ENCODE results near the gene SLCO4A1.
A peak's percentile ranks its signal among the peaks of the same experiment; 100 is the strongest.
"Not testable (repeated sequence)": the region's sequence is repeated elsewhere in the genome, so short reads cannot be mapped to it uniquely, and the experiment has no call there.

SLCO4A1 gene

DNA sequence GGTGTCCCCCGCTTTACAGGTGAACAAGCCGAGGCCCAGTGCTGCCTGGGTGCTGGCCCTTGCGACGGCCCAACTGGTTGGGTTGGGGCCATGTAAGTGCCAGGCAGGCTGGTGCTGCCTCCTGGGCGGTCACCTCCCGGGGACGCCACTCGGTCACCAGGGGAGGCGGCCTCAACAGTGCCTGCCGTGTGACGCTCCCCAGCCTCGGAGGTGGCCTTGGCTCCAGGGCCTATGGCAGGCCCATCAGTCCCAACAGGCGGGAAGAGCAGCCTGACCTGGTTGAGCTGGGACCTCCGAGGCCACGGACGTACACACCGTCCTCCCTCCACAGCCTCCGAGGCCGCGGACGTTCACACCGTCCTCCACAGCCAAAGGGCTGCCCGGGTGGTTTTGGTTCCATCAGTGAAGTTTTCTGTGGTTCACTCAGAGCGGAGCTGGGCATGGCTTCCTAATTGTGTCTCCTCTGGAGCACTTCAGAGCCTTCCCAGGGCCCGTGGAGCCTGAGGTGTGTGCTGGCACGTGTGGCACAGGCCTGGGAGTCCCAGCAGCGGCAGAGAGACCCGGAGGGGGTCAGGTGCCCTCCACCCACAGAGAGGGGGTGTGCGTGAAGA is 19.3 kb upstream of the SLCO4A1 start:
- no peak for DNase-seq (ENCODE audit: extremely low read depth, low read depth)
- TF ChIP-seq CTCF (IDR thresholded peaks at IDR 0.05; ENCODE audit: low read depth, low read length, missing control alignments): no peak
- H3K4me3 ChIP-seq (replicated peaks; ENCODE audit: low read depth, low read length): no peak overlapping the region

GRCh38 chr20:62623488-62624324 is 18.6 kb upstream of the SLCO4A1 start:
- no peak for TF ChIP-seq CTCF (IDR thresholded peaks at IDR 0.05; ENCODE audit: low read depth, low read length, missing control alignments)
- 0 out of 2 replicates have a peak overlapping the region, but pooled peaks have one; percentile 2 for H3K4me3 ChIP-seq (replicated peaks; ENCODE audit: low read depth, low read length)
- peak; percentile 94 for DNase-seq (ENCODE audit: extremely low read depth, low read depth)

- DNase-seq (ENCODE audit: extremely low read depth, low read depth): no peak
Observed at GRCh38 chr20:62624325-62624690, 18.0 kb upstream of the SLCO4A1 start.

DNA sequence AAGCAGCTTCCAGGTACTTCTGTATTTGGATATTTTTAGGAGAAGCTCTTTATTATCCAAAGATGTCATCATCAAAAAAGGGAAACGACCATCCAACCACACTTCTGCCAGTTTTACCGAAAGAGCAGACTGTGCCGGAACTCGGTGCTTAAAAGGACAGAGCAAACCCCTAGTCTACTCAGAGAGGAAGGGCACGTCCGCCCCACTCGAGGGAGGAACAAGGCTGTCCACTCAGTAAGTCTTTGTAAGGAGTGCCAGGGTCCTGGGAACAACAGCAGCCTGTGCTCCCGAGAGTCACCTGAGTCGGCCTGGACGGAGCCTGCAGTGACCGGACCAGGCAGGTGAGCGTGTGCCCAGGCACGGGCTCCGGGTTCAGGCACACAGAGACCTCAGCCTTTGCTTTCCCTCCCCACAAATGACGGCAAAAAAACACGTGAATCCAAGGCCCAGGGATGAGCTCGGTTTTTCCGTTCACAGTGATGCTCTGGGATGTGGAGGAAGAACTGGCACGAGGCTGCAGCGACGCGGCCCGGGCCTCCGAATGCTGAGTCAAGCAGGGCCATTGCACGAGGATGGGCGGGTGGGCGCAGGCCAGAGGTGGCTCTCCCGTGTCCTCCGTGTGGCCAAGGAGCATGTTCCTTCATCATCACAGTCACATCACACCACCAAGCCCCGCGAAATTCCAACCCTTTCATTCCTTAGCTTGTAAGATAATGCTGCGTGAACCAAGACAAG is 17.4 kb upstream of the SLCO4A1 start:
- DNase-seq (ENCODE audit: extremely low read depth, low read depth): no peak
- H3K4me3 ChIP-seq (replicated peaks; ENCODE audit: low read depth, low read length): no peak overlapping the region
- TF ChIP-seq CTCF (IDR thresholded peaks at IDR 0.05; ENCODE audit: low read depth, low read length, missing control alignments): no peak

More at GRCh38 chr20:62624325-62624690, 18.0 kb upstream of the SLCO4A1 start:
- TF ChIP-seq CTCF (IDR thresholded peaks at IDR 0.05; ENCODE audit: low read depth, low read length, missing control alignments): no peak
- H3K4me3 ChIP-seq (replicated peaks; ENCODE audit: low read depth, low read length): no peak overlapping the region

DNA sequence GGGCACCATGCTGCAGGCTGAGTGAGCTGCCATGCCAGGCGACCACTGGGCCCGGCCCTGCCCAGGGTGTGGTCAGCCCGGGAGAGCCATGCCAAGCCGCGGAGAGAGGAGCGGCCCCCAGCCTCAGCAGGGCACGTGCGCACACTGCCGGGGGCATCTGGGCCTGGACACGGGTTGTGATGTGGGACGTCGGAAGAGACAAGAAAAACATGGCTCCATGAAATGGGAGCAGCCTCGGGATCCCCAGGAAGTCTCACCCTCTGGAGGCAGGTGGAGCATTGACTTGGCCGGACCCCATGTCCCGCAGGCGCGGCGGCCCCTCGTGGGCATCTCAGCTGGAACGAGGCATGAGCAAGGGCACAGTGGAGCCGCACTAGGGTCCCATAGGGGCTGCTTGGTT is 16.8 kb upstream of the SLCO4A1 start:
- no peak overlapping the region for H3K4me3 ChIP-seq (replicated peaks; ENCODE audit: low read depth, low read length)
- no peak for DNase-seq (ENCODE audit: extremely low read depth, low read depth)
- no peak for TF ChIP-seq CTCF (IDR thresholded peaks at IDR 0.05; ENCODE audit: low read depth, low read length, missing control alignments)

DNA sequence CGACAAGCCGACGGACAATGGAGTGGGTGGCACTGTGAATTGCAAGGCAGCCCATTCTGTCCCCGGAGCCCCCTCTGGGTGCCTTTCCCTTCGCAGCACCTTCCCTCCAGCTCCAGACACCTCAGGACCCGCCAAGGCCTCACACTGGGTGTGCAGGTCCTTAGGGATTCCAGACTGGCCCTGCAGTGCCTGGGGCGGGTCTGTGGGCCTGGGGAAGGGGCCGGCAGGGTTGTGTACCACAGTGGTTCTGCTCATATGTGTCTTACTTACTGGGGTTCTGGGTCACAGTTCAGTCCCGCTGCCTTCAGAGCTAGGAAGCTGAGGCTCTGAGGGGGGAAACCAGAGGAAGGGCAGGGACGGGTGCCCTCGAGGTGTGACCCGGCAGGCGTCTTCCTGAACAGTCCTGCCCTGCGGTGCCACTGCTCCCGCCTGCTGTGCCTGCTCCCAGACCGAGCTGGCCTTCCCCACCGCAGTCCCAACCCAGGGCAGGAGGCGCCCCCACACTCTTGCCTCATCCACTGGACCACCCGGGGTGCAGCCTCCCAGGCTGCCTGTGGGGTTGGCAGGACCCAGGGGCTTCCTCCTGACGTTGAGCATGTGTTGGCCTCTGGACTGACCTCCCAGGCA is 16.3 kb upstream of the SLCO4A1 start:
- no peak for TF ChIP-seq CTCF (IDR thresholded peaks at IDR 0.05; ENCODE audit: low read depth, low read length, missing control alignments)
- no peak for DNase-seq (ENCODE audit: extremely low read depth, low read depth)
- no peak overlapping the region for H3K4me3 ChIP-seq (replicated peaks; ENCODE audit: low read depth, low read length)

DNA sequence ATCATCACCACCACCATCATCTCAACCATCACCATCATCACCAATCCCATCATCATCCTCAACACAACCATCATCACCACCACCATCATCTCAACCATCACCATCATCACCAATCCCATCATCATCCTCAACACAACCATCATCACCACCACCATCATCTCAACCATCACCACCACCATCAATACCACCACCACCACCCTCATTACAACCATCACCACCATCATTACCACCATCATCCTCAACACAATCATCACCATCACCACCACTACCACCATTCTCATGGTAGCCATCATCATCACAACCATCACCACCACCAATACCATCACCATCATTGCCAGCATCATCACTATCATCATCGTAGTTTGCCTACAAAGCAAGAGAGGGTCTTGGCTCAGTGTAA is 14.9 kb upstream of the SLCO4A1 start:
- H3K4me3 ChIP-seq (replicated peaks; ENCODE audit: low read depth, low read length); DNase-seq (ENCODE audit: extremely low read depth, low read depth): not testable (repeated sequence)

Data from HFF-Myc (cell line).